H1 (cell line): ENCODE results near the gene BRSK2. TPM values are rescaled to one million over a fixed set of nuclear protein-coding genes. Genes with fewer than 3 reads are reported as not detected.

ENCODE experiments used
- CTCF ChIA-PET: fragments of 300-600 bp; sonication (Branson Sonifier 250); formaldehyde crosslinking; loops from one replicate; lab custom pipeline; 2021; ENCODE audit not compliant: partially characterized antibody; lab: Charles Lee
- POLR2A ChIA-PET: fragments of 300-600 bp; sonication (Branson Sonifier 250); formaldehyde crosslinking; loops from one replicate; lab custom pipeline; 2021; ENCODE audit warnings: inconsistent platforms; ENCODE audit not compliant: partially characterized antibody; lab: Charles Lee
- DNase-seq, 2 experiments: peaks; one replicate each; pipeline versions ENCODE4 v3.0.0 to v3.0.0-alpha.2; 2010 to 2022; ENCODE audit warnings: low spot score in 2 of 2, low read depth in 1 of 2, mixed read lengths in 1 of 2
- FAIRE-seq: peaks from 2 replicates; lab custom pipeline; 2011; peaks lifted over from hg19 to GRCh38; lab: Jason Lieb, UNC
- H2AFZ ChIP-seq: 2 replicates; pipeline ENCODE4 v1.8.1; 2012; ENCODE audit warnings: low read length, inconsistent platforms
- H2AK5ac ChIP-seq: 2 replicates; pipeline ENCODE4 v1.6.1; 2013; ENCODE audit warnings: low read depth, low read length
- H2BK120ac ChIP-seq: replicated peaks from 2 replicates; pipeline ENCODE3; 2013; ENCODE audit warnings: low read depth, low read length, inconsistent platforms
- H2BK12ac ChIP-seq: 2 replicates; pipeline ENCODE4 v1.6.1; 2013; ENCODE audit warnings: low read depth, low read length
- H2BK15ac ChIP-seq: 2 replicates; pipeline ENCODE4 v1.6.1; 2013; ENCODE audit warnings: low read length
- H2BK20ac ChIP-seq: 2 replicates; pipeline ENCODE4 v1.6.1; 2013; ENCODE audit warnings: low read length
- H2BK5ac ChIP-seq: 2 replicates; pipeline ENCODE4 v1.6.1; 2013; ENCODE audit warnings: low read depth, low read length
- H3K14ac ChIP-seq: 2 replicates; pipeline ENCODE4 v1.6.1; 2013; ENCODE audit warnings: inconsistent platforms; ENCODE audit not compliant: insufficient read length
- H3K18ac ChIP-seq: 2 replicates; pipeline ENCODE4 v1.6.1; 2013; ENCODE audit warnings: low read length; ENCODE audit errors: extremely low read depth
- H3K23ac ChIP-seq: 2 replicates; pipeline ENCODE4 v1.6.1; 2013; ENCODE audit warnings: inconsistent platforms; ENCODE audit not compliant: insufficient read length
- H3K23me2 ChIP-seq: 2 replicates; pipeline ENCODE4 v1.6.1; 2013; ENCODE audit warnings: low read depth, low read length
- H3K27ac ChIP-seq: 2 replicates; pipeline ENCODE4 v1.6.1; 2011; ENCODE audit warnings: low read depth, low read length, inconsistent platforms
- H3K27me3 ChIP-seq, 4 experiments: replicated peaks in 1 of 4; 1 replicate in 1 of 4; 2 replicates in 3 of 4; pipeline versions ENCODE4 v1.6.1 to v1.8.1; 2011 to 2013; ENCODE audit warnings: low read length in 3 of 4, mild to moderate bottlenecking in 3 of 4, inconsistent platforms in 2 of 4, mixed read lengths in 2 of 4, moderate library complexity in 1 of 4; ENCODE audit not compliant: control insufficient read depth in 3 of 4, insufficient read depth in 3 of 4; ENCODE audit errors: extremely low read depth in 1 of 4
- H3K36me3 ChIP-seq, 4 experiments: 2 replicates each; pipeline versions ENCODE4 v1.6.1 to v1.8.1; 2011 to 2013; ENCODE audit warnings: mild to moderate bottlenecking in 4 of 4, low read length in 3 of 4, moderate library complexity in 2 of 4, control low read depth in 1 of 4, inconsistent platforms in 1 of 4; ENCODE audit not compliant: insufficient read depth in 4 of 4, control insufficient read depth in 2 of 4
- H3K4ac ChIP-seq: replicated peaks from 2 replicates; pipeline ENCODE3; 2013; ENCODE audit warnings: low read length, low read depth, mixed read lengths, inconsistent platforms; ENCODE audit not compliant: insufficient read length
- H3K4me1 ChIP-seq, 4 experiments: replicated peaks in 1 of 4; 1 replicate in 1 of 4; 2 replicates in 3 of 4; pipeline versions ENCODE4 v1.6.1 to v1.8.1; 2011 to 2013; ENCODE audit warnings: low read length in 3 of 4, inconsistent platforms in 2 of 4, mixed read lengths in 1 of 4; ENCODE audit not compliant: insufficient read depth in 4 of 4, control insufficient read depth in 3 of 4
- H3K4me2 ChIP-seq, 2 experiments: 2 replicates each; pipeline versions ENCODE4 v1.6.1 to v1.8.1; 2011 to 2013; ENCODE audit warnings: low read depth in 2 of 2, low read length in 2 of 2, control low read depth in 1 of 2, inconsistent platforms in 1 of 2, mild to moderate bottlenecking in 1 of 2; ENCODE audit not compliant: insufficient read depth in 1 of 2
- H3K4me3 ChIP-seq, 4 experiments: fragments of 200-600, 300-600 bp in 1 of 4; sonication (generic), shearing (Covaris generic), sonication (Bioruptor Twin) in 1 of 4; 2 replicates each; pipeline versions ENCODE4 v1.5.1 to v1.8.1; 2011 to 2016; ENCODE audit warnings: low read length in 4 of 4, low read depth in 3 of 4, control low read depth in 2 of 4, inconsistent platforms in 2 of 4, mild to moderate bottlenecking in 2 of 4, mixed read lengths in 1 of 4, moderate library complexity in 1 of 4; ENCODE audit not compliant: insufficient read depth in 2 of 4; ENCODE audit errors: extremely low read depth in 1 of 4
- H3K56ac ChIP-seq: replicated peaks from 2 replicates; pipeline ENCODE3; 2013; ENCODE audit warnings: low read depth, mild to moderate bottlenecking, mixed read lengths, low read length, inconsistent platforms; ENCODE audit not compliant: insufficient read length
- H3K79me1 ChIP-seq: 2 replicates; pipeline ENCODE4 v1.6.1; 2013; ENCODE audit warnings: low read depth, low read length, control low read depth
- H3K79me2 ChIP-seq, 2 experiments: 2 replicates each; pipeline versions ENCODE4 v1.6.1 to v1.8.1; 2012 to 2013; ENCODE audit warnings: low read length in 2 of 2, mild to moderate bottlenecking in 2 of 2, inconsistent platforms in 1 of 2; ENCODE audit not compliant: insufficient read depth in 2 of 2, control insufficient read depth in 1 of 2
- H3K9ac ChIP-seq, 4 experiments: replicated peaks in 1 of 4; 1 replicate in 1 of 4; 2 replicates in 3 of 4; pipeline versions ENCODE4 v1.6.1 to v1.8.1; 2011 to 2013; ENCODE audit warnings: low read depth in 3 of 4, low read length in 3 of 4, control low read depth in 2 of 4, mild to moderate bottlenecking in 2 of 4, moderate library complexity in 2 of 4, inconsistent platforms in 1 of 4; ENCODE audit errors: extremely low read depth in 1 of 4
- H3K9me3 ChIP-seq, 2 experiments: 2 replicates each; pipeline versions ENCODE4 v1.6.1 to v1.8.1; 2012 to 2013; ENCODE audit warnings: mild to moderate bottlenecking in 2 of 2, moderate library complexity in 2 of 2, control low read depth in 1 of 2, inconsistent platforms in 1 of 2, low read depth in 1 of 2, low read length in 1 of 2, mixed read lengths in 1 of 2; ENCODE audit not compliant: insufficient read depth in 2 of 2
- H4K20me1 ChIP-seq, 2 experiments: replicated peaks in 1 of 2; 2 replicates each; pipeline versions ENCODE3 to v1.8.1; 2011 to 2013; ENCODE audit warnings: inconsistent platforms in 2 of 2, low read length in 2 of 2, mild to moderate bottlenecking in 1 of 2; ENCODE audit not compliant: insufficient read depth in 2 of 2, control insufficient read depth in 1 of 2
- H4K5ac ChIP-seq: 2 replicates; pipeline ENCODE4 v1.6.1; 2013; ENCODE audit warnings: low read length, low read depth, mixed read lengths, inconsistent platforms; ENCODE audit not compliant: insufficient read length
- H4K8ac ChIP-seq: 2 replicates; pipeline ENCODE4 v1.8.0; 2013; ENCODE audit warnings: mild to moderate bottlenecking, moderate library complexity, low read length, inconsistent platforms; ENCODE audit not compliant: insufficient read depth; ENCODE audit errors: extremely low read depth
- H4K91ac ChIP-seq: replicated peaks from 2 replicates; pipeline ENCODE3; 2013; ENCODE audit warnings: low read length, mixed read lengths, inconsistent platforms; ENCODE audit not compliant: insufficient read length
- CEBPB ChIP-seq: IDR thresholded peaks from 2 replicates; pipeline ENCODE4 v1.6.1; 2012; ENCODE audit warnings: low read depth, low read length
- FOSL1 ChIP-seq: IDR thresholded peaks from 2 replicates; pipeline ENCODE4 v1.6.1; 2011; ENCODE audit warnings: mild to moderate bottlenecking, low read depth, low read length, moderate library complexity; ENCODE audit not compliant: insufficient read depth
- JUND ChIP-seq: IDR thresholded peaks from 2 replicates; pipeline ENCODE4 v1.6.1; 2011; ENCODE audit warnings: mild to moderate bottlenecking, improper control_type of control experiment, low read length
- MAFK ChIP-seq: IDR thresholded peaks from 2 replicates; pipeline ENCODE4 v1.6.1; 2012; ENCODE audit warnings: low read depth, mild to moderate bottlenecking, improper control_type of control experiment, low read length
- POLR2A ChIP-seq, 2 experiments: IDR thresholded peaks; 1 replicate in 1 of 2; 2 replicates in 1 of 2; pipeline ENCODE4 v1.6.1; 2011; ENCODE audit warnings: low read depth in 2 of 2, low read length in 2 of 2, mild to moderate bottlenecking in 2 of 2; ENCODE audit errors: control extremely low read depth in 1 of 2
- POLR2AphosphoS5 ChIP-seq: IDR thresholded peaks from 2 replicates; pipeline ENCODE4 v1.6.1; 2011; ENCODE audit warnings: low read depth, low read length
- RNF2 ChIP-seq: fragments of 200-900, 300-1000 bp; sonication (generic); IDR thresholded peaks from 2 replicates; pipeline ENCODE4 v1.7.1; 2016; ENCODE audit warnings: borderline replicate concordance, low read depth, mild to moderate bottlenecking, antibody characterized with exemption, low read length; ENCODE audit not compliant: poor library complexity, severe bottlenecking; ENCODE audit errors: missing control alignments
- SAP30 ChIP-seq: fragments of 300-600 bp; sonication (generic); IDR thresholded peaks from 2 replicates; pipeline ENCODE4 v1.7.1; 2012; ENCODE audit warnings: low read length, moderate library complexity, mild to moderate bottlenecking, inconsistent platforms; ENCODE audit not compliant: insufficient read depth, insufficient replicate concordance
- SIRT6 ChIP-seq: IDR thresholded peaks from one replicate; pipeline ENCODE4 v1.7.1; 2012; ENCODE audit warnings: low read length, inconsistent platforms
- SP1 ChIP-seq: IDR thresholded peaks from 2 replicates; pipeline ENCODE4 v1.6.1; 2011; ENCODE audit warnings: low read depth, low read length
- TAF7 ChIP-seq: optimal IDR thresholded peaks from 2 replicates; pipeline ENCODE3; 2011; ENCODE audit warnings: low read depth, mild to moderate bottlenecking, inconsistent platforms, low read length, moderate library complexity, borderline replicate concordance
- TBP ChIP-seq: IDR thresholded peaks from 2 replicates; pipeline ENCODE4 v1.6.1; 2011; ENCODE audit warnings: low read depth, low read length, improper control_type of control experiment
- WGBS, 2 experiments: shearing (Covaris generic) in 1 of 2; methylation state at CpG; one replicate each; pipeline versions ENCODE4 v1.1.6 to v1.1.7; 2013 to 2015; ENCODE audit warnings: low lambda C conversion rate in 2 of 2, mixed read lengths in 2 of 2, inconsistent platforms in 1 of 2, low coverage in 1 of 2, missing lambda C conversion rate in 1 of 2; ENCODE audit not compliant: insufficient replicate concordance in 2 of 2, insufficient coverage in 1 of 2, insufficient read length in 1 of 2; ENCODE audit errors: extremely low coverage in 1 of 2, missing lambda C conversion rate in 1 of 2; 5-methylcytosine and 5-hydroxymethylcytosine counted together
- polyA plus RNA-seq, 7 experiments: library from polyadenylated mRNA; depleted of rRNA in 3 of 7; stranded (reverse) in 5 of 7; unstranded in 2 of 7; fragments of >200 nt in 5 of 7; fragments of 200-250 nt in 2 of 7; gene quantifications; 1 replicate in 5 of 7; 2 replicates in 1 of 7; 4 replicates in 1 of 7; pipeline versions ENCODE4 v1.2.1 to v1.2.3, GENCODE V29; 2011 to 2013; ENCODE audit warnings: missing spikeins in 2 of 7, mixed read lengths in 2 of 7
- total RNA-seq: library from RNA; stranded (reverse); fragmentation: NEBNext Ultra II Directional; extraction: Animal tissue kit (Norgen Biotek cat#: 25700); gene quantifications from 2 replicates; pipeline ENCODE4 v1.2.1, GENCODE V29; 2021
- TF ChIP-seq, protein P1 (sequence below): IDR thresholded peaks from 2 replicates; pipeline ENCODE4 v1.6.1; 2012; ENCODE audit warnings: inconsistent platforms

BRSK2 gene
- total and polyA plus RNA-seq, 2 of the 8 experiments (the other 6 are each of a cell fraction or from before 2014, with no cell fraction given) = 17.3 to 27.1 TPM

DNA sequence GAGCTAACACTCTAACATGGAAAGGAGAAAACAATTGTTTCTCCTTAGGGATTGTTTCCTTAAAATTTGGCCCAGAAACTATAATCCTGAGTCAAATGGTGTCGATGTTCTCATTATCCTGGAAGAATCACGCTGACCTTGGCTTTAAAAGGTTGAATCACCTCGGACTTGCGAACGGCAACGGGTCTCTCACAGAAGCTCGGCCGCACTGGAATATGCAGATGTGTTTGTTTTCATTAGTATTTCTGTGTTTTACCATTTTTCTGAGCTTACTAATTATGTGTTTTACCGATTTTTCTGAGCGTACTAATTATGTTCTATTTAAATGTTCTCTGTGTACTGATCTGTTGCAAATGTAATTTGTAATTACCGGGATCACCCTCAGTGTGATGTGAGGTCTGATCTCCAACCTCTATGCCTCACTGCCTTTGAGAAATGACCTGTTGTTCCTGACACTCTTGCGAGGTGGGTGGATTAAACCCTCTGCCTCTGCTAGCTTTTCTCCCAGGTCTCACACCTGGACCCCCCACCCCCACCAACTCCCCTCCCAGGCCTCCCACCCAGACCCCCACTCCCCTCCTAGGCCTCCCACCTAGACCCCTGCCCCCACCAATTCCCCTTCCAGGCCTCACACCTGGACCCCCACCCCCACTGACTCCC is 38.3 kb upstream of the BRSK2 start:
- peaks cover 0 to 7% (median 4%) of the 10 kb centered on the region in 4 experiments; a peak in 4 of 7 replicates for H3K4me1 ChIP-seq
- no peak overlapping the region for H2BK12ac ChIP-seq
- no peak overlapping the region; the same call in 1 of the 2 replicates for H3K18ac ChIP-seq
- no peak overlapping the region for H2BK20ac ChIP-seq
- H3K4me3 ChIP-seq = no peak overlapping the region
- no peaks in the 10 kb centered on the region; the same call in 1 of the 2 replicates for H3K23me2 ChIP-seq
- no peaks in the 10 kb centered on the region for H3K79me1 ChIP-seq
- ChIA-PET CTCF (interaction anchor here (0.7 to 1.4 kb wide), 3 partner anchors 8 to 46 kb away, joined by 3 read pairs; no protein-coding TSS in a partner anchor), POLR2A (interaction anchor here (0.6 to 3.3 kb wide), 25 partner anchors 9 to 298 kb away, joined by 3 to 13 read pairs (median 4); partner anchors contain the start of genes BRSK2 and TOLLIP)
- no peak overlapping the region for H4K5ac ChIP-seq
- H3K23ac ChIP-seq = no peak overlapping the region
- no peak overlapping the region for H2AK5ac ChIP-seq
- FAIRE-seq (no peak), DNase-seq (no peak)
- no peak overlapping the region; the same call in 1 of the 2 replicates for H3K27ac ChIP-seq
- H3K9me3 ChIP-seq = peaks cover 0 to 5% of the 10 kb centered on the region in 2 experiments; a peak in 1 of 4 replicates
- H3K4me2 ChIP-seq = no peak overlapping the region
- H4K20me1 ChIP-seq = no peaks in the 10 kb centered on the region
- H3K36me3 ChIP-seq = no peaks in the 10 kb centered on the region
- H3K14ac ChIP-seq = no peak overlapping the region
- no peak overlapping the region for H2BK5ac ChIP-seq
- H2AFZ ChIP-seq = no peak overlapping the region
- H3K4ac ChIP-seq = no peak overlapping the region
- H3K56ac ChIP-seq = no peak overlapping the region
- no peak overlapping the region for H2BK15ac ChIP-seq
- H3K27me3 ChIP-seq = no peaks in the 10 kb centered on the region
- no peak overlapping the region for H4K91ac ChIP-seq
- 79% methylated on average over 12 of the region's 12 CpGs; no CpG with 5 or more reads in 1 of the 2 experiments for WGBS, 2 experiments
- no peaks in the 10 kb centered on the region for H3K79me2 ChIP-seq
- H3K9ac ChIP-seq = no peak overlapping the region
- no peak overlapping the region for H2BK120ac ChIP-seq
- H4K8ac ChIP-seq = no peak overlapping the region
- TF ChIP-seq TAF7 = peak; percentile 99
- no peak for TF ChIP-seq SIRT6
- no peak for TF ChIP-seq JUND
- TF ChIP-seq POLR2AphosphoS5 = peak; percentile 99
- no peak for TF ChIP-seq SAP30
- TF ChIP-seq, protein P1, sequence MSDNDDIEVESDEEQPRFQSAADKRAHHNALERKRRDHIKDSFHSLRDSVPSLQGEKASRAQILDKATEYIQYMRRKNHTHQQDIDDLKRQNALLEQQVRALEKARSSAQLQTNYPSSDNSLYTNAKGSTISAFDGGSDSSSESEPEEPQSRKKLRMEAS = no peak
- peak; percentile 43; the same call in 1 of the 2 replicates for TF ChIP-seq SP1
- no peak for TF ChIP-seq RNF2
- no peak for TF ChIP-seq CEBPB
- peak in 1 of 2 experiments; percentile 95; a peak in 2 of 3 replicates for TF ChIP-seq POLR2A (IDR thresholded peaks at IDR 0.05; ENCODE audit: control extremely low read depth in 1 of 2, low read depth in 2 of 2, low read length in 2 of 2)
- peak; percentile 96 for TF ChIP-seq TBP
- TF ChIP-seq MAFK = no peak
- no peak for TF ChIP-seq FOSL1
